Measurements from ENCODE around the gene ANKRD13D.
A peak's percentile ranks its signal among the peaks of the same experiment; 100 is the strongest.
"Not testable (repeated sequence)": the region's sequence is repeated elsewhere in the genome, so short reads cannot be mapped to it uniquely, and the experiment has no call there.

ANKRD13D gene

GRCh38 chr11:67317205-67317887 is 28.2 kb downstream of the ANKRD13D start:
- peak; percentile 48 for DNase-seq (ENCODE audit: low read depth)

GRCh38 chr11:67317888-67318555 is 28.9 kb downstream of the ANKRD13D start:
- no peak for DNase-seq (ENCODE audit: low read depth)

GRCh38 chr11:67318876-67319275 is 29.8 kb downstream of the ANKRD13D start:
- not testable (repeated sequence) for DNase-seq (ENCODE audit: low read depth)

DNA sequence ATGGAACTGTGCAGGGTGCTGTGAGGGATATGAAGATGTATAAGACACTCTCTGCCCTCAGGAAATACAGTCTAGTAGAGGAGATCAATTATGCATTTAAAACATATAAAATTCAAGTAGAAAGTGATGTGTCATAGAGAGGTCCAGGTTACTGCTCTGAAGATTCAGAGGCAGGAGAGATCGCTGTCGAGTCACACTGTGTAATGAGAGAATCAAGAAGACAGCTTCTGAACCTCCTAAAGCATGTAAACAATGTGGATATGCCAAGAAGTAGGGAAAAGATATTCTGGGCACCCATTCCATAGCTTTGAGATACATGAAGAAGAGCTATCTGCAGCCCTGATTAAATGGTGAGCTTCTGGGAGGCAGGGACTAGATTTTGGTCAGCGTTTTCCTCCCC is 30.9 kb downstream of the ANKRD13D start:
- no peak for DNase-seq (ENCODE audit: low read depth)

DNA sequence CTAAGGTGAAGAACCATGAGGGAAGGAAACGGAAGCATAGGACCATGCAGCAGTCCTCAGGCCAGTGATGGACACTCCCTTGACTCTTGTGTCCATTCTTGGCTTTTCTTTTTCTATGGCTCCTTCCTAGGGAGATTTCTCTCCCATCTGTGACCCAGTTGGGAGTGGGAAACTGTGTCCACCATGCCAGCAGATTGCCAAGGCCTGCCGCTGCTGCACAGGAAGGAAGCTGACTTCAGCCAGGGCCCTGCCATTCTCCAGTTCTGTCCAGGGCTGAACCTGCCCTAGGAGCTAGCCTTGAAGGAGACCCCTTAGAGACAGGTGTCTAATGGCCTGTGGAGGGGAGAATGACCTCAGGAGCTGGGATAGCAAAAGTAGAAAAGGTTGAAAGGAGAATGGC is 31.6 kb downstream of the ANKRD13D start:
- no peak for DNase-seq (ENCODE audit: low read depth)

DNA sequence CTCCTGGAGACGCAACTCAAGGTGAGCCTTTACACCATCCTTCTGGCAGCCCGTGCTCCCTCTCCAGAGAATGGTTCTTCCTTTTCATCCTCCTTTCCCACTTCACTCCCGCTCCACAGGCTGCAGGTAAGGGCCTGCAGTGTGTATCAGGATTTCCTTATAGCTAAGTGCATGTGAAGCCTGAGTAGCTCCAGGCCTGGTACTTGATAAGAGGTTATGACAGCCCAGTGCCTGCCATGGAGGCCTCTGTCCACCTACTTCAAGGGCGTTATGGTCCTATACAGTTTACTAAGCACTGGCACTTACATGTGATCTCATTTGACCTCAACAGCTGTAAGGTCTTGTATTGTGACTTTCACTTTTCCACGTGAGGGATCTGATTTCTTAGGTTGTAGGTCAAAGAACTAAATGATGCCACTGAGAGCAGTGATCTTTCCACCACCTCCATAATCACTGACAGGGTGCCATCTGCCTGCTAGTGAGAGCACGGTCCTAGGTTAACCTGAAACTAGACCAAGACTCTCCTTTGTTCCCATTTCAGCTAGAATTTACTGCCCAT is 32.3 kb downstream of the ANKRD13D start:
- DNase-seq (ENCODE audit: low read depth): no peak

DNA sequence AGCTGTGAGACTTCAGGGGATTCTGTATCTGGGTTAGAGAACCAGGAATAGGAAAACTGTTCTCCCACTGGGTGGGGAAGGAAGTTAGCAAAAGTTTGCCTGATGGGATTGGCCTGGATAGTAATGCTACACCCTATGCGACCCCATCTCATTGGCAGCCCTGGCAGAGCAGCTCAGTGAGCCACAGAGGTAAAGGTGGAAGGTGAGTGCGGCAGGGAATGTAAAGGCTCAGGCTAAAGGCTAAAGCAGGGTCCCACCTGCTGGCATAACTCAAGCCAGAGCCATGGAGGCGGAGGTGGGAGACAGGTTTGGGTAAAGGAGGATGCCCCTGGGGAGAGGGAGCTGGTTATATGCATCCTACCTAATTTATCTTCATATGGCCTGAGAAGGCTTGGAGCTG is 32.9 kb downstream of the ANKRD13D start:
- no peak for DNase-seq (ENCODE audit: low read depth)

GRCh38 chr11:67323526-67323925 is 34.4 kb downstream of the ANKRD13D start:
- no peak for DNase-seq (ENCODE audit: low read depth)

DNA sequence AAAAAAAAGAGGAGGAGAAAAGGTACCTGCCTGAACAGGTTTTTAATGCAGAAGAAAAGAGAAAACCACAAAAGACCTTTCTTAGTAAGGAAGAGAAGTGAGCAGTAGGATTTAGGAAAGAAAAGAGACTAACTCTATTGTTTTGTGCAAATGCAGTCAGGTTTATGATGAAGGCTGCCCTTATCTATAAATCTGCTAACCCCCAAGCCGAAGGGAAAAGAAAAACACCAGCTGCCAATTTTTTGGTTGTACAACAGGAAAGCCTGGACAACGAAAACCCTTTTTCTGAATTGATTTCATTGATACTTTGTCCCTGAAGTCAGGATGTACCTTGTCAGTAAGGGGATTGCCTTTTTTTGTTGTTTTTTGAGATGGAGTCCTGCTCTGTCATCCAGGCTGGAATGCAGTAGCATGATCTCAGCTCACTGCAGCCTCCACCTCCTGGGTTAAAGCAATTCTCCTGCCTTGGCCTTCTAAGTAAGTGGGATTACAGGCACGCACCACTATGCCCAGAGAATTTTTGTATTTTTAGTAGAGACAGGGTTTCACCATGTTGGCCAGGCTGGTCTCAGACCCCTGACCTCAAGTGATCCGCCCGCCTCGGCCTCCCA is 43.1 kb downstream of the ANKRD13D start:
- no peak for DNase-seq (ENCODE audit: low read depth)

GRCh38 chr11:67337257-67337656 is 48.2 kb downstream of the ANKRD13D start:
- DNase-seq (ENCODE audit: low read depth): no peak

DNA sequence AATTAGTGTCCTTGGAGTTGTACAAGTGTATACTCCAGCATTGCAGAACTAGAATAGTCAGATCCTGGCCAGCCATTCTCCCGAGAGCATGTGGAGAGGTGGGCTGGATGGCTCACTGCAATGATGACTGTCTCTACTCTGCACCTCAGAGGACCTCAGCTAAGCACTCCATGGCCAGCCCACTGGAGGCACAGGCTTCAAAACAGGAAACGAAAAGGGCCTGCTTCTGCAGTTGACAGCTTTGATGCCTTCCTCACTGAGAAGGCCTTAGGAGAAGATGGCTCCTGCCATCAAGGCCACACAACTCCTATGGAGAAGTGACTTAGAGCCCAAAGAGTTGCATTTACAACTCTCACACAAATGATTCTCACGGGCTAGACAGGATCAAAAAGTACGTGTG is 55.2 kb downstream of the ANKRD13D start:
- DNase-seq (ENCODE audit: low read depth): no peak

- no peak for DNase-seq (ENCODE audit: low read depth)
These were observed 56.3 kb downstream of the ANKRD13D start for GRCh38 chr11:67345247-67345919.

DNA sequence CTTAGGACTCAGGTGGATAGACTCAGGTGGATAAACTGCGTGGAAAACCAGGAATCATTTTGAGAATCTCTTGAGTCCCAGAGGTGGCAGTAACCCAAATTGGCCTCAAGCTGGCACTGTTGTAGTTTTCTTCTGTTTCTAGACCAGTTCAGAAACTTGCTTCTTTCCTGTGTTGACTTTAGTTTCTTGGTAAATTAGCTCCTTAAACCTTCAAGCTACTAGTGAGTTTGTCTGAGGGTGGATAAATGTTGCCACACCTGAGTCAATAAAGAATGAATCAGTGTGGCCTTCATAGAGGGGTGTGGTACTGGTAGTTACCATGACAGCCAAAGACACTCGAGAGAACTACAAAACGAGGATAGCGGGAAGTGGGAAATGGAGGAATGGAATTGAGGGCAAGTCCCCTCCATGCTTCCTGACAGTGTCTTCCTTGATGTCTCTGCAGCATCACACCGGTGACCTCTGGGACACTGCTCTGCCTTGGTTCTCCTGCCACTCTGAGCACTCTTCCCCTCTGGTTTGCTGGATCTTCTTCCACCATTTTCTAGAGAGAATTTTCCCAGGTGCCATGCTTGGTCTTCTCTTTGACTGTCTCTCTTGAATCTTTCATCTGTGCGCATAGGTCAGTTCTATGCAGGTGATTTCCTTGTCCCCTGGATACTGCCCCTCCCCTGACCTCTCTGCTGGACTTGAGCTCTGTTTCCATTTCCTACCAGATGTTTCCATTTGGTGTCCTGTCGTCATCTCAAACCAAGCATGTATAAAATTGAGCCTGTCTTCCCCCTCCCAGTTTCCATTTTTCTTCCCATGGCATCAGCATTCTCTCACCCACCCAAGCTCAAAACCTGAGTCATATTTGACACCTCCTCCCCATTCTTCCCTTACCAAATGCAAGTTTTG is 57.1 kb downstream of the ANKRD13D start:
- no peak for DNase-seq (ENCODE audit: low read depth)

DNA sequence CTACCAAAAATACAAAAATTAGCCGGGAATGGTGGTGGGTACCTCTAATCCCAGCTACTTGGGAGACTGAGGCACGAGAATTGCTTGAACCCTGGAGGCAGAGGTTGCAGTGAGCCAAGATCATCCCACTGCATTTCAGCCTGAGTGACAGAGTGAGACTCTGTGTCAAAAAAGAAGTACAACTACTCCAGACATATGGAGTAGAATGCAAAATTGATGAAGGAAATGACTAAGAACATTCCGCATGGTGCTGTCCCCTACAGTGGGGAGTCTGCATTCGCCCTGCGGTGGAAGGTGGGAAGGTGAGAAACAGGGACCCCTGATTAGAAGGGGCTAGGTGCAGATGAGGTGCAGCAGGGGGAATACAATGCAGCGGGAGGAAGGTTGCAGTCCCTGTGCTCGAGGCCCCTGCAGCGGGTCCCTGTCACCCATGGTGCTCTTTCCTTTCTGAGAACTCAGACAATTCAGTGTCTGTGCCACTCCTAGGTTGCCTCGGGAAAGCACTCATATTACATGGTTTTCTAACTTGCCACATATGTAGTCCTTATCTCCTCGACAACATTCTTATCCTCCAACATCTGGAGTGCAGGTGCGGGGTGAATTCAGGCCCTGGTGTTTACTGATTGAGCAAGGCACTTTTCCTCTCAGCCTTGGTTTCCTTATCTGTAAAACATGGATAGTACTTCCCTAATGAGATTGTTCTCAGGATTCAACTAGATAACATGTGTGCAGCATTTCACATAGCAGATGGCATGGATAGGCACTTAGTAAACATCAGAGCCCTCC is 59.1 kb downstream of the ANKRD13D start:
- no peak for DNase-seq (ENCODE audit: low read depth)

GRCh38 chr11:67349036-67349435 is 59.9 kb downstream of the ANKRD13D start:
- no peak for DNase-seq (ENCODE audit: low read depth)

DNA sequence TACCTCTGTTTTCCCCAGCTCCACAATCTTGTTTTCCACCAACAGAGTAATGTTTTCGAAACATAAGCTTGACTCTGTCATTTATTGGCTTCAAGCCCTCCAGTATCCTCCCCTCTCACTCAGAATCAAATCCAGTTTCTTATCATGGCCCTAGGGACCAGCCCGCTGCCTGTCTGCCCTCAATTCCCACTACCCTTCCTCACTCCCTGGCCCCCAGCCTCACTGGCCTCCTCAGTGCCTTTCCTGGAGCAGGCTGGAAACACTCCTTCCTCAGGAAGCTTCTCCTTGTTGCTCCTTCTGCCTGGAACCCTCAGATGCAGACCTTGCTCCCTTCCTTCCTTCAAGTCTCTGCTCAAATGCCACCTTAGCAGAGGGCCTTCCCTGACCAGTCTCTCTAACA is 60.4 kb downstream of the ANKRD13D start:
- DNase-seq (ENCODE audit: low read depth): no peak

DNA sequence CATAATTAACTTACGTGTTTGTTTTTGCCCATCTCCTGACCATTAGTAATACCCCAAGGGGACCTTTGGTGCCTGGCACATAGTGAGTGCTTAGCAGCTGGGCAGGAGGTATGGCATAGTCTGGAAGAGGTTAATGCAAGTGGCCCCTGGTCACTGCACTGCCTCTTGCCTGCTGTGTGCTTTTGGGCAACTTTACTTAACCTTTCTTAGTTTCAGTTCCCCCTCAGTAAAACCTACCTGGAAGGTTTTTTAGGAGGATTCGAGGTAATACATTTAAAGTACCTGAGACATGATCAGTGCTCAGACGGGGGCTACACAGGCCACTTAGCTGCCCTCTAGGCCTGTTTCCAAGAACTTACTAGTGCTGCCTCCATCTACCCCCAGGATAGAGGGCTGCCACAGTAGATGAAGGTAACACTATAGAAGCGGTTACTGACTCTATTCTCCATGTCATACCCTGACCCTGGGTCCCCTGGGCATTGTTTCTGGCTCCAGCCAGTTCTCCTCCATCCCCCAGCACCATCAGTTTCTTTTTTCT is 60.9 kb downstream of the ANKRD13D start:
- no peak for DNase-seq (ENCODE audit: low read depth)

- DNase-seq (ENCODE audit: low read depth): no peak
These were observed 62.3 kb downstream of the ANKRD13D start for GRCh38 chr11:67351275-67352005.
